ENCODE results near the gene CAST.
A peak's percentile ranks its signal among the peaks of the same experiment; 100 is the strongest.

CAST gene

DNA sequence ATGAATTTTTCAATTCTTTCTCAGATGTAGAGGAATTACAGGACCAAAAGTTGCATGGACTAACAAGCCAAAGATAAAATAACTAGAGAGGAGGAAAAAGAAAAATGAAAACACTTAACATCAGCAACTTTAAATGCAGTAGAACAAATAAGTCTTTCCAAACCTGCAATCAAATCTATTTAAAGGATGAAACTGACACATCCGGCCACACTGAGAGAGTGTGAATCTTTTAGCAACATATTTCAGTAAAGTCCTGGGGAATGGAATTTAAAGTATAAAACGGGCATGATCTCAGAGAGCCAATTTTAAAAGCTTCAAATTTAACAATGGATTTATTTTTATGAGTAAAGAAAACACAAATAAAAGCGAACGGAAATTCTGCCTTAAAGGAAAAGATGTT, 17.1 kb downstream of the CAST start:
- DNase-seq, result no peak

DNA sequence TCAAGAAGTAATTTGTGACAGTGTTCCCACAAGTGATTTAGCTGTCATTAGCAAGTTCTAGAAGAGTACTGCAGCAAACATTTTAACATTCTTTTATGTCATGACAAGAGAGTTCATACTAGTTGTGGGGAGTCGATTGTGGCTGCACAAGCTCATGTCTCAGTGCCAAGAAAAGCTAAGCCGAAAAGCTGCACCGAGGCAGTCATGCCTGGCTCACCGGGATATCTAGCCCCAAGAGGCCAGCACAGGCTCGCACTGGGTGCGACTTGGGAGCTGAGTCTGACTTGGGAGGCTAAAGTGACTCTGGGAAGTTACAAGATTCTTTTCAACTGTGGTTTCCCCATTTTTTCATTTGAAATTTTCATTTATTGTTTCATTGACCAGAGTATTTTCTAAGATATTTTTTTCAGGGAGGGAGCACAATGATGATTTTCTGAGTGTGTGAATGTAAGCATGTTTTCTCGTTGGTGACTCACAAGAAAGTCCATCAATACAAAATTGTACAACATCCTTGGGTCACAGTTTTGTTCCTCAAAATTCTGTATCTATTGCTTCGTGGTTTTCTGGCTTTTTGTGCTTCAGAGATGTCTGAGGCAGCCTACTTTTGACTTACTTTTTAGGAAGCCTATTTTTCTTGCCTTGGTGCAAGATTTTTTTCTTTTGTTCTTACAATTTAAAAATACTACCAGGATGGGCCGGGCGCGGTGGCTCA, 18.7 kb downstream of the CAST start:
- DNase-seq, result no peak

DNA sequence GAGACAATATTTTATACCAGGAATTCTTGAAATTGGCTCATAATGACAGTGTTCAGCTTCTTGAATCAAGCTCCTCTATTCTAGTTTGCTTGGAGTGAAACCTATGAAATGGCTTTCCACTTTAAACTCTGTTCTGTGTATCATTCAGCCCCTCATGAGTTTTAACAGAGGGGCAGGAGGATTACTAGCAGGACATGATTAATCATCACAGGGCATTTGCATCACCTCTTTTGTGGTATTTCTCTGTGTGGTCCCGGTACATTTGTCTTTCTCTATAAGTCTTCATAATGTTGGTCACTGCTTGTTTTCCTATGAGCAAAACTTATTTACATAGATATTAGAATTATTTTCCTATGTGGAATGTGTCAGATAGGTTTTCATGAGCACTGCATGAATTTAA, 21.2 kb downstream of the CAST start:
- no peak for DNase-seq

DNA sequence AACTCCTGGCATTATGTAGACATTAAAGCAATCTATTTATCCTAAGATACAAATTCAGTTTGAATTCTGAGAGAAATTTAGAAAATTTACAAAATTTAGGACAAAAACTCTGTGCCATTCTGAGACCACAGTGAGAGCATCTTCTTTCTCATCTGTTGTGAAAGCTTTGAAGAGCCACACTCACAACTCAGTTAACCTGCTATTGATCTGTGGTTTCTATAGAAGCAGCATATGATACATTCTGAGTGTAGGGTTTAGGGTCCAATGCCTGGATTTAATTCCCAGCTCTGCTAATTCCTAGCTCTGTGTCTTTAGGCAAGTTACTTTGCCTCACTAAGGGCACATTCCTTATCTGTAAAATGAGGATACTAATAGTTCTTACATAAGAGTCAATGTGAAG, 21.6 kb downstream of the CAST start:
- DNase-seq, result no peak

DNA sequence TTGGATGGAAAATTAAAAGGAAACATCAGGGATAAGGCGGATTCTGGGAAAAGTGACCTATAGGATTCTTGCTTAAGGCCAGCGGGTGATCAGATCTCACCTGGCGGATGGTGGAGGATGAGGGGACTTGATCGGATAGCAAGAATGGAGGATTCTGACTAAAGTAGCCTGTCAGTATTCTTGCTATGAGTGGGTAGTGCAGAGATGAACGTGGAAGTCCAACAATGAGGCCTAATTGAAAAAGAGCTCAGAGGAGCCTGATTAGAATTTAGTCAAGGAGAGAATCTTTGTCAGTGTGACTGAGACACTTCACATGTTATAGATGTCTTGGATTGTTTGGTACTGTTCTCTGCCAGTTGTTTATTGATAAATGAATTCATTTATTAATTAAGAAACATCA, 24.9 kb downstream of the CAST start:
- no peak for DNase-seq

DNA sequence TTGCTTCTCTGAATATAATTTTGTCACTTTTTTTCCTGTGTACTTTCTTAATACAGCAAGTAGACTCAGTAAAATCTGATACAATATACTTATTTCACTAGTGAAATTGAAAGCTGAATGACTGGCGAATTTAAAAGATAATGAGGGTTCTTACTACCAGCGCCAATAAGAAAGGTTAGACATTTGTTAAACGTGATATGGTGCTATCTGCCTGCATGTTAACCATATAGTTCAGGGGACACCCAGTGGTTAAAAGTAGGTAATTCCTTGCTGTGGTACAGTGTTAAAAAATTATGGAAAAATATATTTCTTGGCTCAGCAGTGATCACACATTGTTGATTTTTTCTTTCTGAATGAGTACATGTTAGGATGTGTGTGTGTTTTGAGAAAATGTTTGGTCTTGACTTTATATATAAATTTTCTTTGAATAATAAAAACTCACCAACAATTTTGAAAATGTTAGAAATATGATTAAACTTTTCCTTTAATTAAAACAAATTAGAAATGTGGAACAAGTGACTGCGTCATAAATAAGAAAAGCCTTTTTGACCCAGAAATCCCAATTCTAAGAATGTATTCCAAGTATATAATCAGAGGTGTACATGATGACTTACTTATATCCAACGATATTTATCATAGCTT, 25.8 kb downstream of the CAST start:
- no peak for DNase-seq

DNA sequence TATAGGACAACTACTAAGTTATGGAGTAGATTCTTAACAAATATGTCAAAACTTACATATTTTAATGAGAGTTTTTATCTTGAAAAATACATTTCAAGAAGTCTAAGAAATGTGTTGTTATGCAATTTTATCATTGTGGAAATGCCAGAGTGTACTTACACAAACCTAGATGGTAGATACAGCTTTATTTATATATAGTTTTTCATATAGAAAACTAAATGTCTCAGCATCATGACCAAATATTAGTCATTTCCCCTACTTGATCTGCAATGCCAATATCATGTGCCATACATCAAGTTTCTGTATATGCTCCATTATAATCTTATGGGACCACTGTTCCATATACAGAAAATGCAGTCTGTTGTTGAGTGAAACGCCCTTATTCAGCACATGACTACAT, 28.7 kb downstream of the CAST start:
- no peak for DNase-seq

DNA sequence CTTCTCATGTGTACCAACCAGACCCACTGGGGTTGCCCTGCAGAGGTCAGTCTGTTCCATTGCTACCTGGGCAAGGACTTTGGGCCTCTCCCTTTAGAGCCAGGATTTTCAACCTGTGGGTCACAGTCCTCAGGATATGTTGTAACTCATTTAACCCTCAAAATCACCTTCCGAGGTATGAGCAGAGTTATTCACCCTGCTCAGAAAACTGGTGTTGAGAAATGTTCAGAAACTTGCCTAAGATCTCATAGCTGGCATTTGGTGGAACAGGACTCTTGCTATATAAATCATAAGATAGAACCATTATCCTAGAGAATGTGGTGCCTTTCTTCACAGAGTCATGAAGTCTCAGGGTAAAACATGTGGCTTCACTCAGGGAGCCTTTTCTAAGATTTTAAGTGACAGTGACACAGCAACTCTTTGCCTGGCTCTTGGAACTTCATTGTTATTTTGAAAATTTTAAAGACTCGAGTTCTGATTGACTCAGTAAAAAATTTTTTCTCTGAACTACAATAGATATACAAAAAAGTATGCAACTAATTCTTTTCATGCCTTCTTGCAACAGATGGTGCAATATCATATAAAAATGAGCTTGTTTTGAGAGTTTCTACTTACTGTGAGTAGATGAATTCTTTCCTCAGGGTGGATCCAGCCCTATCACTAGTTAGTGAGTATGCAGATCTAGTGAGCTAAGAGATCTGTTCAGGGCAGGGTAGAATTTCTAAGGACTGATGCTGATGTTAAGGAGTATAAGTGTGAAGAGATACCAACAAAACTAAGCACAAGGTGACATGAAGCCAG, 29.5 kb downstream of the CAST start:
- no peak for DNase-seq

DNA sequence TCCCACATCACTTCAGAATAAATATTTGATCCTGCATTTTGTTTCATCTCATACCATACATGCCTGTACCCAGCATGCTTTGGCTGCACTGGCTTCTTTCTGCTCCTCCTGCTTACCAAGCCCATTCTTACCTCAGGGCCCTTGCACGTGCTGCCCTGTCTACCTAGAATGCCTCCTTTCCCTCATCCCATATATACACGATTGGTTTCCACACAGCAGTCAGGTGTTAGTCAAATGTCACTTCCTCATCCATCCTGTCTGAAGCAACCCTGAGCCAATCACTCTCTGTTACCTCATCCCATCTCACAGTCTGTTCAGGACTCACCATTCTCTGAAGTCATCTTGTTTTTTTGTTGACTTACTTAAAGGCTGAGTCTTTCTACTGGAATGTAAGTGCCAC, 30.3 kb downstream of the CAST start:
- no peak for DNase-seq

DNA sequence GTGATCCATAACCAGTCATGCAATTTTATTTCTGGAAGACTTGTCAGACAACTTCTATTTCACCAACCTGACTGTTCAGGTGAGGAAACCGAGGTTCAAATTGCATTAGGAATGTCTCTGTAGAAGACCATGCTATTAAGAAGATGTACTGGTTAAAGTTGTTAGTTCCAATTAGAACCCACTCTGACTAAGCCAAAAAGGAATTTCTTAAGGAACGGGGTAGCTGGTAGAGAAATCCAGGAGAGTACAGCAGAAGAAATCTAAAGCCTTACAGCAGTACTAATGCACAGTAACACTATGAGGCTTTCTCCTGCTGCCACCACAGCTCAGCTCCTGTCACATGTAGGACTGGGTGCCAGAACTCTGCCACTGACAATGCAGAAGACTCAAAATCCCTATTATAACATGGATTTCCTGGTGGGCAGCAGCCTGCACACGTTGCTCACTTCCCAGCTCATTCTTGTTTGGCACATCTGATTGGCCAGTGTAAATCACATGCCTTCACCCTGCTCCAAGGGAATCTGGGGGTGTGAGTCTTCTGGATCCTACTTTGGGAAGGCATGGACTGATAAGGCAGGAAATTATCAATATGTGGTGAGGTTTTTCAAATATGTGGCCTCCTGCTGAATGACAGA, 37.1 kb downstream of the CAST start:
- DNase-seq, result no peak

DNA sequence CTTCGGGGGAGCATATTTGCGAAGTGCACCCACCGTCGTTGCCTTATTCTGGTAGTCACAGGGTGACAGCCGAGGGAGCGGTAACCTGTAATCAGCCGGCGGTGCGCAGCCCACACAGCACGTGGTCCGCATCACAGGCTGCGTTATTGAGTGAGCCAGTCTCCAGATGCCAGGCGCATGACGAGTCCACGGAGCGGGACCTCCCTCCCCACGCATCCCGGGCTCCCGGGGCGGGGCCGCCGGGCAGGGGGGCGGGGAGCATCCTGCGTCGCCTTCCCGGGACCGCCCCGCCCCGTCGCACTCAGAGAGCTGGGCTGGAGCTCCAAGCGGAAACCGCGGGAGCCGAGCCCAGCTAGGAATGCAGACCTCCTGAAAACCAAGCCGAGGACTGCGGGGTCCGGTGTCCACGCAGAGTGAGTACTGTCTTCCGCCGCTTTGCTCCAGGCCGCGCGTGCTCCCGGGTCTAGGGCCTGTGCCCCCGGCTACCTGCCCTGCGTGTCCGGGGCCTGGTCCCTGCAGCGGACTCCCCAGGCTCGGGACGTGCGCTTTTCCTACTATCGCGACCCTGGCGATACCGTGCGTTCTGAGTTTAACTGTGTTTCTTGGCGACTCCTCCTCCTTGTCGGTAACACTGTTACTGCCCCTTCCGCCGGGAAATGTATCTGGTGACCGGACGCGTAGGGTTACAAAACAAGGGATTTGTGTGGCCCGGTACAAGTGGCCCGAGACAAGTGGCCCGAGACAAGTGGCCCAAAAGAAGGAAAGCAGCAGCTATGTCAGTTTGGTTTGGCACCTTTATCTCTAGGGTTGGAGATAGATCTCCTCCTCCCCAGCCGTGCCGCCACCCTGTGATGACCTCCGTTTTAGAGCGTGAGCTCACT, 40.6 kb downstream of the CAST start:
- peak; percentile 89 for DNase-seq

DNA sequence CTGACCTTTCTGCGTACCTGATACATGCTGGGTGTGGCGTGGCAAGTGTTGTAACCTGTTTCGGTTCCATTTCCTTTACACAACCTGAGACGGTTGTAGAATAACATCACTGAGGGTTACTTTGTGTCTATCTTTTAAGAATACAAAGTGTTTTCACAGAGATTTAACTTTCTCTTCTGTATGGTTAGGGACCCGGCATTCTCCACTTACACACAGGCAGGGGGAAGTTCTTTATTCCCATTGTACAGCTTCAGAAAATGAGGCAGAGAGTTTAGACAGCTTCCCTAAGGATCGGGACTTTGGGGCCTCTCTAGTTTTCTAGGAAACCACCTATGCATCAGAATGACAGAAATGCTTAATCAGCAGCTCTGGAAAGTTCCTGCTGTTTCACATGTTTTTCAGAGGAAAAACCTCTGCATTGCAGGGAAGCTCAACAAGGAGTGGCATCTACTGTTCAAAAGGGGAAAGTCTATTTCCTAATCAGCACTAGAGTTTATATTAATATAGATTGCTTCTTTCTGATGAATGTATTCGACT, 41.3 kb downstream of the CAST start:
- peak; percentile 81 for DNase-seq

DNA sequence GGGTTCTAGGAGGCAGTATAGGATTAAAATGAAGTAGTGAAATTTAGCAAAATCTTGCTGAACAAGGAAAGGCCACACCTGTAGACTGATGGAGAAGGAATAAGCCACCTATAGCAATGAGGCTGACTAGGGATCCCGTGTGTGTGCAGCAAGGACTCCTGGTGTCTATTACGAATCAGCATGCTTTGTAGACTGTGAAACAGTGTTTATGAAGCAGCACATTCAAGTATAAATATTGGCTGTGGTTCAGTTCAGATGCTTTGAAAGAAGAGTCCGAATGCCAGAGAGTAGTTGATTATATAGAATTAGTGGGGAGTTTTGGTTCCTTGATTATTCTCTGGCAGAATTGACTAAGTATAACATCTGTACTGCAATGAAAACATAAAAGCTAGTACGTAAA, 41.8 kb downstream of the CAST start:
- no peak for DNase-seq

DNA sequence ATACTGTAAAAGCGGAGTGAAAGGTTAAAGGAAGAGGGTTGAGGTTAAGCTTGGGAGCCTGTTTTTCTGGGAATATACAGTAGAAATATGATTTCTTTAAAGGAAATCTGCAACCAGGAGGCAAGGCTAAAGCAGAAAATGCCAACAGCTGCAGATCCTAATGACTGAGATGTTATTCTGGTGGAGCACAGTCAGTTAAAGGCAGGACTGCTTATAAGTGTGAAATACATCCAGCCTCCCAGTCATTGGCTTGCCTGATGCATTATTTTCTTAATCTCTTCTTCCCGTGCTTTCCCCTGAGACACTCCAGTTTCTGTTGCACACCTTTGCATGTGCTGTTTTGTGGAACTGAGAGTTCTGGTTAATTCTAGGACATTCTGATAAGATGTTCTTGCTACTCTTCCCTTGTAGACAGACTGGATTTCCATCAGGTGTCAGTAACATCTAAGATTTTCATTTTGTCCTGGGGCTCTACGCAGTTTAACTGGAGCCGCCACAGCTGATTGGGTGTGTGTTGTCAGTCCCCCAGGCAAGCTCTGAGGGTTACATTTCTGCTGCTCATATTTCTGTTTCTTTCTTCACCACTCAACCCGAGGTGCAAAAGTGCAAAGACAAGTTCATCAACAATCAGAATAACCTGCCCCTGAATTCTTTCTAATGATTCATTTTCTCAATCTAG, 44.4 kb downstream of the CAST start:
- no peak for DNase-seq

DNA sequence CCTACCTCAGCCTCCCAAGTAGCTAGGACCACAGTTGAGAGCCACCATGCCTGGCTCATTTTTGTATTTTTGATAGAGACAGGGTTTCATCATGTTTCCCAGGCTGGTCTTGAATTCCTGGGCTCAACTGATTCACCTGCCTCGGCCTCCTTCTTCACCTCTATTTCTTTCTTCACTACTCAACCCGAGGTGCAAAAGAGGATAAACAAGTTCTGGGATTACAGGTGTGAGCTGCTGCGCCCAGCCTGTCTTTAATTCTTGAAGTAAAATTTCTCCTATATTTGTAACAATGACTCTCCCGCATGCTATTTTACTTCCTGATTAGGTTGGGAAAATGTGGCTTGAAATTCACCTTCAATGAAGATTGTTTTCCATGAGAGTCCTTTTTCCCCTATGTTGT, 46.4 kb downstream of the CAST start:
- DNase-seq, result no peak

DNA sequence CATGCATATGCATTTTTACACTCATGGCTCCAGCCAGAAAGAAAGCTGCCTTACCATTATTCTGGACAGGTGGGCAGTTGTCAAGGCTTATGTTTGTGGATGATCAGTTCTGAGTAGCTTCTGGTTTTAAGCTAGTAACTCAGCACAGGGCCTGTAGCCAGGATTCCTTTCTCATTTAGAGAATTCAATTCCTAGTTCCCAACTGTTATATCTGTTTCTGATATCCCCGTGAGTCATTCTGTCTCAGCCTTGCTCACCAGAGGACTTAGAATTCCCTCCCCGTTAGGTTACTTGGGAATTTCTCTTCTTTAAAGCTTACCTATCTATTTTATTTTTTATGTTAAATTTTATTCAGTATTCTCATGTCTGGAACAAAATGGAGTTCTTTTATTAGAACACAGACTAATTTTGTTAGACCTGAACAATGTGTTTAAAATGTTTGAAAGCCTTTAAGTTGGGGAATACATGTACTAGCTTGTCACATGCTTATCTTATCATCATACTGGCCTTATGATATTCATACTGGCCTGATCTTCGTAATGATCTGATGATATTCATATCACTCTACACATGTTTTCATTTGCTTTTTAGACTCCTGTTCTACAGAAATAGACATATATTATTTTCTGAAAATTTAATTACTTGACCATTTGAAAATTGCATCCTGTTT, 47.1 kb downstream of the CAST start:
- DNase-seq, result no peak

DNA sequence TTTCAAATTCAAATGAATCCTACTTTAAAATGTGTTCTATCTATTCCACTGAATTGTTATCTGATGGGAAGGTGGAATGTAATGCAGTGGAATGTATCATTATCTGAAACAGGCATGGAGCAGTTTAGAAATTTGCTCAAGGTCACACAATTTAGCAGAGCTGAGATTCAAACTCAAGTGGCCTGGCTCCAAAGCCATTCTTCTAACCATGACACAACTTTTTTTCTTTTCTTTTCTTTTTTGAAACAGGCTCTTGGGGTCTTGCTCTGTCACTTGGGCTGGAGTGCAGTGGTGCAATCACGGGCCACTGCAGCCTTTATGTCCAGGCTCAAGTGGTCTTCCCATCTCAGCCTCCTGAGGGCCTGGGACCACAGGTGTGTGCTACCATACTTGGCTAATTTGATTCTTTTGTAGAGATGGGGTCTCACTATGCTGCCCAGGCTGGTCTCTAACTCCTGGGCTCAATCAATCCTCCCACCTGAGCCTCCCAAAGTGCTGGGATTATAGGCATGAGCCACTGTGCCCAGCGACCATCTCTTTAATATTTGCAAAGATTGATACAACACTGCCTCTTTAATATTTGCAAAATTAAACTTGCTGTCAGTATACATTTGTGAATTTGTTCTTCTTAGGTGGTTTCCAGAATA, 50.0 kb downstream of the CAST start:
- DNase-seq, result no peak

DNA sequence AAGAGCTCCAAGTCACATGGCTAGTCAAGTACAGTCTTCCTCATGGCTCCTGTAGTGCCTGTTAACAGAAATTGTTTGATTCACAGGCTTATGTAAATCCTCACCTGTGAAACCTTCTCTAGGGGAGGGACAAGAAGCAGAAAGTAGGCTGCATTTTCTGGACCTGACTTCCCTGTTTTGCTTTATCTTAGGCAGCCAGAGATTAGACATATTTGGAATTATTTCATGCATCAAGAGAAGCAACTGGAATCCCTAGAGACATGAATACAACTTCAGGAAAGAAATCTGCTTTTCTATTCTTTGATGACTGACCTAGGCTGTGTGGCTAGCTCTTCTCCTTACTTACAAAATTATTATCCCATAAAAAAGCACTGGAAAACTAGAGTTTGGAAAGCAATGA, 52.3 kb downstream of the CAST start:
- DNase-seq, result no peak

DNA sequence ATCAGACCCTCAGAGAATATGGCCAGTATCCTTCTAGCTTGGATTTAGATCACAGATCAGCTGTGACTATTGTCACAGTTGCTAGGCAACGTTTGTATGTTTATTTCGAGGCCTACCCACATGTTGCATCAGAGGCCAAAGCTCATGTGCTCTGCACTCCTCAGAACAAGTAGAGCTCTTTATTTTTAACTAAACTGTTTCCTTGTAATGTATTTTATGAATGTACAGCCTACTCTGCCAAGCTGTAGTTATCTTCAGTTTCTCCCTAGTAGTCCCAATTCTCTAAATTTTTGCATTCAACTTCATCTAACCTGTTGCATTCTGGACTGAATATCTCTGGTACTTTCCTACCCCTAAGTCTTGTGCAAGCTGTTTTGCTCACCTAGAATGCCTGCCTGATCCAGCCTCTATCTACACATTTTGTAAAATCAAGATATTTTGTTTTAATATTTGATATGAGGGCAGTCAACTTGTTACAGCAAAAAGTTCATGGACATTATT, 52.8 kb downstream of the CAST start:
- DNase-seq, result peak; percentile 28

DNA sequence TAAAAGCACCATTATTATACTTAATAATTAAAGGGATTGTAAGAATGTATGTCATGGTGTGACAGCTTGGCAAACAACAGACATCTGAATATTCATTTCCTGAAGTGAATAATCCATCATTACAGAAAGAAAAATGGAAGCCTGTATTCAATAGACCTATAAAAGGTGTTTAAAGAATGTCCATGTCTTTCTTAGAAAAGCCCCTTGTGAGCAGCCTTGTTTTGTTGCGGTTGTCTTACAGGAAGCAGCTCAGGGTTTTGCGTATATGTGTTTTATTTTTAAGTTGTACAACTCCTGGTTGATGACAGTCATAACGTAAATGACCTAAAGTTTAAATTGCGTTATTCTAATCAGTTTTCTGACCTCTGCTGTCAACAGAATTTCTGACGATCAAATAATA, 53.8 kb downstream of the CAST start:
- no peak for DNase-seq

Measured in activated CD4-positive, alpha-beta T cell treated with anti-CD3 and anti-CD28 coated beads for 48 hours (primary cell).